ENCODE data around the gene KCNQ1OT1. TPM values are rescaled to one million over a fixed set of nuclear protein-coding genes. Genes with fewer than 3 reads are reported as not detected.
A peak's percentile ranks its signal among the peaks of the same experiment; 100 is the strongest.

KCNQ1OT1 gene
- total and polyA plus RNA-seq, 4 donors = 0.08 to 5.4 (median 1.2) TPM

GRCh38 chr11:2665526-2666400 is 34.0 kb downstream of the KCNQ1OT1 start:
- Histone ChIP-seq H3K27ac (ENCODE audit: low read depth in 1 of 2, low read length in 2 of 2) (no peak overlapping the region), H3K9me3 (ENCODE audit: control insufficient read depth, low read length) (peaks cover 5% of the 10 kb centered on the region), H3K27me3 (ENCODE audit: control insufficient read depth in 1 of 2, insufficient read depth in 2 of 2, low read length in 1 of 2) (no peaks in the 10 kb centered on the region), H3K4me3 (ENCODE audit: low read length in 2 of 2) (no peak overlapping the region), H3K36me3 (ENCODE audit: control insufficient read depth in 1 of 2, insufficient read depth in 2 of 2, low read length in 1 of 2) (no peaks in the 10 kb centered on the region), H3K4me1 (ENCODE audit: control insufficient read depth in 1 of 2, insufficient read depth in 2 of 2, low read length in 2 of 2) (no peaks in the 10 kb centered on the region)
- WGBS, 2 donors = 91% methylated on average over 11 of the region's 11 CpGs
- ATAC-seq (ENCODE audit: low FRiP score) (no peak), DNase-seq (no peak)
- intact Hi-C loops (cut with DNase I) = no loop called here

- intact Hi-C loops (cut with DNase I) = no loop called here
- Histone ChIP-seq H3K4me1 (ENCODE audit: control insufficient read depth in 1 of 2, insufficient read depth in 2 of 2, low read length in 2 of 2) (no peaks in the 10 kb centered on the region), H3K27me3 (ENCODE audit: control insufficient read depth in 1 of 2, insufficient read depth in 2 of 2, low read length in 1 of 2) (no peaks in the 10 kb centered on the region), H3K4me3 (ENCODE audit: low read length in 2 of 2) (no peak overlapping the region), H3K27ac (ENCODE audit: low read depth in 1 of 2, low read length in 2 of 2) (no peak overlapping the region), H3K9me3 (ENCODE audit: control insufficient read depth, low read length) (peaks cover 6% of the 10 kb centered on the region), H3K36me3 (ENCODE audit: control insufficient read depth in 1 of 2, insufficient read depth in 2 of 2, low read length in 1 of 2) (no peaks in the 10 kb centered on the region)
- 96 to 97% methylated on average over 14 of the region's 14 CpGs for WGBS, 2 donors
- DNase-seq = no peak
- ATAC-seq (ENCODE audit: low FRiP score) = no peak
Observed at GRCh38 chr11:2664791-2665525, 34.8 kb downstream of the KCNQ1OT1 start.

GRCh38 chr11:2664376-2664775 is 35.4 kb downstream of the KCNQ1OT1 start:
- no peaks in the 10 kb centered on the region for H3K4me1 ChIP-seq (ENCODE audit: control insufficient read depth in 1 of 2, insufficient read depth in 2 of 2, low read length in 2 of 2)
- no peaks in the 10 kb centered on the region for H3K36me3 ChIP-seq (ENCODE audit: control insufficient read depth in 1 of 2, insufficient read depth in 2 of 2, low read length in 1 of 2)
- no peak overlapping the region for H3K27ac ChIP-seq (ENCODE audit: low read depth in 1 of 2, low read length in 2 of 2)
- no peak overlapping the region for H3K4me3 ChIP-seq (ENCODE audit: low read length in 2 of 2)
- no peak for DNase-seq
- intact Hi-C loops (cut with DNase I) = no loop called here
- no peaks in the 10 kb centered on the region for H3K27me3 ChIP-seq (ENCODE audit: control insufficient read depth in 1 of 2, insufficient read depth in 2 of 2, low read length in 1 of 2)
- ATAC-seq (ENCODE audit: low FRiP score) = no peak
- 86 to 91% methylated on average over 9 of the region's 9 CpGs for WGBS, 2 donors
- H3K9me3 ChIP-seq (ENCODE audit: control insufficient read depth, low read length) = peaks cover 6% of the 10 kb centered on the region

GRCh38 chr11:2663915-2664314 is 35.9 kb downstream of the KCNQ1OT1 start:
- Histone ChIP-seq H3K4me1 (ENCODE audit: control insufficient read depth in 1 of 2, insufficient read depth in 2 of 2, low read length in 2 of 2) (no peaks in the 10 kb centered on the region), H3K9me3 (ENCODE audit: control insufficient read depth, low read length) (peaks cover 6% of the 10 kb centered on the region), H3K27ac (ENCODE audit: low read depth in 1 of 2, low read length in 2 of 2) (no peak overlapping the region), H3K36me3 (ENCODE audit: control insufficient read depth in 1 of 2, insufficient read depth in 2 of 2, low read length in 1 of 2) (no peaks in the 10 kb centered on the region), H3K27me3 (ENCODE audit: control insufficient read depth in 1 of 2, insufficient read depth in 2 of 2, low read length in 1 of 2) (no peaks in the 10 kb centered on the region), H3K4me3 (ENCODE audit: low read length in 2 of 2) (no peak overlapping the region)
- intact Hi-C loops (cut with DNase I) = no loop called here
- no peak for ATAC-seq (ENCODE audit: low FRiP score)
- no peak for DNase-seq

GRCh38 chr11:2663506-2663905 is 36.3 kb downstream of the KCNQ1OT1 start:
- Histone ChIP-seq H3K4me1 (ENCODE audit: control insufficient read depth in 1 of 2, insufficient read depth in 2 of 2, low read length in 2 of 2) (no peaks in the 10 kb centered on the region), H3K36me3 (ENCODE audit: control insufficient read depth in 1 of 2, insufficient read depth in 2 of 2, low read length in 1 of 2) (no peaks in the 10 kb centered on the region), H3K9me3 (ENCODE audit: control insufficient read depth, low read length) (peaks cover 6% of the 10 kb centered on the region), H3K27me3 (ENCODE audit: control insufficient read depth in 1 of 2, insufficient read depth in 2 of 2, low read length in 1 of 2) (no peaks in the 10 kb centered on the region), H3K4me3 (ENCODE audit: low read length in 2 of 2) (no peak overlapping the region), H3K27ac (ENCODE audit: low read depth in 1 of 2, low read length in 2 of 2) (no peak overlapping the region)
- intact Hi-C loops (cut with DNase I) = no loop called here
- no peak for DNase-seq
- 97 to 100% methylated on average over 2 of the region's 2 CpGs for WGBS, 2 donors
- no peak for ATAC-seq (ENCODE audit: low FRiP score)

GRCh38 chr11:2662430-2663299 is 37.1 kb downstream of the KCNQ1OT1 start:
- no peak overlapping the region for H3K27ac ChIP-seq (ENCODE audit: low read depth in 1 of 2, low read length in 2 of 2)
- no peak overlapping the region for H3K4me3 ChIP-seq (ENCODE audit: low read length in 2 of 2)
- intact Hi-C loops (cut with DNase I) = no loop called here
- ATAC-seq (ENCODE audit: low FRiP score) (no peak), DNase-seq (peak in 1 of 2 donors; percentile 68)
- H3K36me3 ChIP-seq (ENCODE audit: control insufficient read depth in 1 of 2, insufficient read depth in 2 of 2, low read length in 1 of 2) = no peaks in the 10 kb centered on the region
- H3K27me3 ChIP-seq (ENCODE audit: control insufficient read depth in 1 of 2, insufficient read depth in 2 of 2, low read length in 1 of 2) = no peaks in the 10 kb centered on the region
- H3K9me3 ChIP-seq (ENCODE audit: control insufficient read depth, low read length) = peaks cover 6% of the 10 kb centered on the region
- WGBS, 2 donors = 95 to 98% methylated on average over 19 of the region's 19 CpGs
- H3K4me1 ChIP-seq (ENCODE audit: control insufficient read depth in 1 of 2, insufficient read depth in 2 of 2, low read length in 2 of 2) = no peaks in the 10 kb centered on the region

GRCh38 chr11:2662024-2662312 is 37.8 kb downstream of the KCNQ1OT1 start:
- Histone ChIP-seq H3K36me3 (ENCODE audit: control insufficient read depth in 1 of 2, insufficient read depth in 2 of 2, low read length in 1 of 2) (no peaks in the 10 kb centered on the region), H3K27ac (ENCODE audit: low read depth in 1 of 2, low read length in 2 of 2) (no peak overlapping the region), H3K9me3 (ENCODE audit: control insufficient read depth, low read length) (peaks cover 6% of the 10 kb centered on the region), H3K4me1 (ENCODE audit: control insufficient read depth in 1 of 2, insufficient read depth in 2 of 2, low read length in 2 of 2) (no peaks in the 10 kb centered on the region), H3K27me3 (ENCODE audit: control insufficient read depth in 1 of 2, insufficient read depth in 2 of 2, low read length in 1 of 2) (no peaks in the 10 kb centered on the region), H3K4me3 (ENCODE audit: low read length in 2 of 2) (no peak overlapping the region)
- ATAC-seq (ENCODE audit: low FRiP score) (no peak), DNase-seq (no peak)
- WGBS, 2 donors = 96 to 98% methylated on average over 5 of the region's 5 CpGs
- intact Hi-C loops (cut with DNase I) = no loop called here

- no peak for DNase-seq
- Histone ChIP-seq H3K9me3 (ENCODE audit: control insufficient read depth, low read length) (peaks cover 8% of the 10 kb centered on the region), H3K27me3 (ENCODE audit: control insufficient read depth in 1 of 2, insufficient read depth in 2 of 2, low read length in 1 of 2) (no peaks in the 10 kb centered on the region), H3K27ac (ENCODE audit: low read depth in 1 of 2, low read length in 2 of 2) (no peak overlapping the region), H3K4me3 (ENCODE audit: low read length in 2 of 2) (no peak overlapping the region), H3K36me3 (ENCODE audit: control insufficient read depth in 1 of 2, insufficient read depth in 2 of 2, low read length in 1 of 2) (no peaks in the 10 kb centered on the region), H3K4me1 (ENCODE audit: control insufficient read depth in 1 of 2, insufficient read depth in 2 of 2, low read length in 2 of 2) (no peaks in the 10 kb centered on the region)
- ATAC-seq (ENCODE audit: low FRiP score) = no peak
- intact Hi-C loops (cut with DNase I) = no loop called here
- WGBS, 2 donors = 95 to 99% methylated on average over 4 of the region's 4 CpGs
Observed at GRCh38 chr11:2661173-2662023, 38.4 kb downstream of the KCNQ1OT1 start.

Measured in aorta (tissue), 5 donors.